ENCODE data around the gene CCR5AS.
A peak's percentile ranks its signal among the peaks of the same experiment; 100 is the strongest.

Gene CCR5AS

GRCh38 chr3:46449755-46450552, 43.1 kb upstream of the CCR5AS start:
- DNase-seq (ENCODE audit: extremely low read depth, low read depth), result no peak
- peak; percentile 76 for TF ChIP-seq CTCF (IDR thresholded peaks at IDR 0.05; ENCODE audit: low read depth, low read length, missing control alignments)
- no peak overlapping the region for H3K4me3 ChIP-seq (replicated peaks; ENCODE audit: low read depth, low read length)

- no peak for TF ChIP-seq CTCF (IDR thresholded peaks at IDR 0.05; ENCODE audit: low read depth, low read length, missing control alignments)
- H3K4me3 ChIP-seq (replicated peaks; ENCODE audit: low read depth, low read length), result no peak overlapping the region
These were observed 41.9 kb upstream of the CCR5AS start for GRCh38 chr3:46448721-46449120.

GRCh38 chr3:46447228-46447985, 40.5 kb upstream of the CCR5AS start:
- no peak for TF ChIP-seq CTCF (IDR thresholded peaks at IDR 0.05; ENCODE audit: low read depth, low read length, missing control alignments)
- DNase-seq (ENCODE audit: extremely low read depth, low read depth), result no peak

More at GRCh38 chr3:46448721-46449120, 41.9 kb upstream of the CCR5AS start:
- no peak for DNase-seq (ENCODE audit: extremely low read depth, low read depth)

GRCh38 chr3:46442576-46443530, 36.0 kb upstream of the CCR5AS start:
- peak; percentile 16 for DNase-seq (ENCODE audit: extremely low read depth, low read depth)

More at GRCh38 chr3:46447228-46447985, 40.5 kb upstream of the CCR5AS start:
- no peak overlapping the region for H3K4me3 ChIP-seq (replicated peaks; ENCODE audit: low read depth, low read length)

GRCh38 chr3:46440531-46441294, 33.8 kb upstream of the CCR5AS start:
- TF ChIP-seq CTCF (IDR thresholded peaks at IDR 0.05; ENCODE audit: low read depth, low read length, missing control alignments), result no peak
- H3K4me3 ChIP-seq (replicated peaks; ENCODE audit: low read depth, low read length), result no peak overlapping the region
- DNase-seq (ENCODE audit: extremely low read depth, low read depth), result no peak

More at GRCh38 chr3:46442576-46443530, 36.0 kb upstream of the CCR5AS start:
- TF ChIP-seq CTCF (IDR thresholded peaks at IDR 0.05; ENCODE audit: low read depth, low read length, missing control alignments), result peak; percentile 58
- no peak overlapping the region for H3K4me3 ChIP-seq (replicated peaks; ENCODE audit: low read depth, low read length)
